ENCODE measurements around the gene TMEM130. TPM values are rescaled to one million over a fixed set of nuclear protein-coding genes. Genes with fewer than 3 reads are reported as not detected.

Gene TMEM130
- total RNA-seq, 1 experiment from 2014 or later, result 1.7 TPM

DNA sequence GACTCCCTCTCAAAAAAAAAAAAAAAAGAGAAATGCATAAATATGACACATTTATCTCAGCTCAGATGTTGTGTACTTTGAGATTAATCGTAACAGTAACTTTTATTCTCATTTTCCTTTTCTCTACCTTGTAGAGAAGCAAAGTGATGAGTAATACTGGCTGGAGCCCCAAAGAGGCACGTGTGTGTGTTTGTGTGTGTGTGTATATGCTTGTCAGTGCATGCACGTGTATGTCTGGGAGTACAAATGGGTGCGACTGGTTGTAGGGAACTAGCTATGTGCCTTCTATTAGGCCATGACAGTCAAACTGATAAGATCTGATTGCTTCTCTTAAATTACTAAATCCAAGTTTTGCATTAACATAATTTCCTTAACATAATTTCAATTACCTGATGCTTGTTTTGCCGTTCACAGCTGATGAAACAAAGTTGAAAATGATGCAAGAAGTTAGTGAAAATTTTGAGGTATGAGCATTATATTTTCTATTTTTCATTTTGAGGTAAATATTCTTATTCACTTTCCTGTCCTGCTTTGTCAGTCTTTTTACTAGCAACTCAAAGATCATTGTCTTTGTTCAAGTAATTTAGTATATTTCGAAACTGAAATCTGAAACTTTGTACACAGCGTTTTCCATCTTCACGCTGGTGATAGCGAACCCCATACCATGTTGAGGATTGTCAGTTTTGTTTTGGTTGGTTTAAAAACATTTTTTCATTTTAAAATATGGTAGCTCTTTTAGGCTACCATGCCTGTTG lies 11.9 kb upstream of the TMEM130 start:
- no peaks in the 10 kb centered on the region for H3K4me1 ChIP-seq (ENCODE audit: insufficient read depth, low read length)
- H3K4ac ChIP-seq (ENCODE audit: low read depth, low read length), result no peak overlapping the region
- Mint-ChIP-seq H3K36me3 (ENCODE audit: insufficient read depth in 1 of 3, low read depth in 3 of 3) (peaks cover 16 to 53% (median 45%) of the 10 kb centered on the region in 3 experiments; a peak in 6 of 7 replicates), H3K4me3 (no peak overlapping the region; a peak in 1 of 5 replicates), H3K4me1 (peaks cover 14 to 15% of the 10 kb centered on the region in 2 experiments), H3K27ac (no peak overlapping the region), H3K9me3 (no peaks in the 10 kb centered on the region), H3K27me3 (ENCODE audit: low read depth) (no peaks in the 10 kb centered on the region)
- peaks cover 9% of the 10 kb centered on the region for H3K79me2 ChIP-seq (ENCODE audit: insufficient read depth, low read length)
- H2AFZ ChIP-seq (ENCODE audit: low read length), result no peak overlapping the region
- H4K20me1 ChIP-seq (ENCODE audit: control insufficient read depth, insufficient read depth, insufficient read length), result no peaks in the 10 kb centered on the region
- H2BK12ac ChIP-seq (ENCODE audit: insufficient read length, low read depth, low read length), result no peak overlapping the region
- TF ChIP-seq, protein P1, sequence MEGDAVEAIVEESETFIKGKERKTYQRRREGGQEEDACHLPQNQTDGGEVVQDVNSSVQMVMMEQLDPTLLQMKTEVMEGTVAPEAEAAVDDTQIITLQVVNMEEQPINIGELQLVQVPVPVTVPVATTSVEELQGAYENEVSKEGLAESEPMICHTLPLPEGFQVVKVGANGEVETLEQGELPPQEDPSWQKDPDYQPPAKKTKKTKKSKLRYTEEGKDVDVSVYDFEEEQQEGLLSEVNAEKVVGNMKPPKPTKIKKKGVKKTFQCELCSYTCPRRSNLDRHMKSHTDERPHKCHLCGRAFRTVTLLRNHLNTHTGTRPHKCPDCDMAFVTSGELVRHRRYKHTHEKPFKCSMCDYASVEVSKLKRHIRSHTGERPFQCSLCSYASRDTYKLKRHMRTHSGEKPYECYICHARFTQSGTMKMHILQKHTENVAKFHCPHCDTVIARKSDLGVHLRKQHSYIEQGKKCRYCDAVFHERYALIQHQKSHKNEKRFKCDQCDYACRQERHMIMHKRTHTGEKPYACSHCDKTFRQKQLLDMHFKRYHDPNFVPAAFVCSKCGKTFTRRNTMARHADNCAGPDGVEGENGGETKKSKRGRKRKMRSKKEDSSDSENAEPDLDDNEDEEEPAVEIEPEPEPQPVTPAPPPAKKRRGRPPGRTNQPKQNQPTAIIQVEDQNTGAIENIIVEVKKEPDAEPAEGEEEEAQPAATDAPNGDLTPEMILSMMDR (conservative IDR thresholded peaks at IDR 0.05), result no peak
- H4K91ac ChIP-seq (ENCODE audit: insufficient read length, low read depth, low read length), result no peak overlapping the region
- no peak overlapping the region for H2BK20ac ChIP-seq (ENCODE audit: low read depth, low read length, poor library complexity, severe bottlenecking)
- no peak overlapping the region for H4K5ac ChIP-seq (ENCODE audit: insufficient read length, low read depth, low read length)
- no peak overlapping the region for H2BK120ac ChIP-seq (ENCODE audit: low read depth, low read length, poor library complexity, severe bottlenecking)
- H3K79me1 ChIP-seq (ENCODE audit: insufficient read depth, low read depth, low read length, poor library complexity, severe bottlenecking), result peaks cover 7% of the 10 kb centered on the region
- H2BK5ac ChIP-seq (ENCODE audit: insufficient read length, low read length), result no peak overlapping the region
- no peak overlapping the region for H3K4me2 ChIP-seq (ENCODE audit: insufficient read depth, insufficient read length, low read length)
- H3T11ph ChIP-seq (ENCODE audit: low read length), result no peak overlapping the region
- no peak overlapping the region for H4K8ac ChIP-seq (replicated peaks; ENCODE audit: insufficient read length, low read depth, low read length)
- H3K14ac ChIP-seq (ENCODE audit: insufficient read depth, low read length), result no peak overlapping the region
- no peaks in the 10 kb centered on the region for H3K9me3 ChIP-seq (ENCODE audit: control insufficient read depth, low read depth, low read length)
- peaks cover 7% of the 10 kb centered on the region for H3K23me2 ChIP-seq (ENCODE audit: insufficient read length, low read depth, low read length, poor library complexity, severe bottlenecking)
- H3K18ac ChIP-seq (ENCODE audit: insufficient read length, low read depth, low read length), result no peak overlapping the region
- H2BK15ac ChIP-seq (ENCODE audit: low read depth, low read length), result no peak overlapping the region
- no peak overlapping the region for H3K27ac ChIP-seq (ENCODE audit: insufficient read length, low read depth, low read length)
- no peaks in the 10 kb centered on the region for H3K27me3 ChIP-seq (ENCODE audit: insufficient read depth, low read length)
- no peak overlapping the region for H2AK5ac ChIP-seq (ENCODE audit: insufficient read length, low read length)
- H3K56ac ChIP-seq (ENCODE audit: insufficient read length, low read depth, low read length), result no peak overlapping the region
- H3K9ac ChIP-seq (ENCODE audit: extremely low read depth, insufficient read length, low read length), result no peak overlapping the region
- H3K23ac ChIP-seq (ENCODE audit: insufficient read length, low read depth, low read length), result no peak overlapping the region
- WGBS (ENCODE audit: extremely low coverage, insufficient read length, low lambda C conversion rate), result no CpG with 5 or more reads among the region's 9 CpGs
- DNase-seq, result no peak
